ENCODE measurements around the gene APBB2.

The APBB2 gene

GRCh38 chr4:41146716-41147506 lies 67.4 kb downstream of the APBB2 start:
- no peak for TF ChIP-seq EZH2 (IDR thresholded peaks at IDR 0.05)
- no peak for TF ChIP-seq POLR2AphosphoS5 (IDR thresholded peaks at IDR 0.05; ENCODE audit: borderline replicate concordance, low read depth, low read length)
- TF ChIP-seq FOXP2 (optimal IDR thresholded peaks at IDR 0.05; ENCODE audit: control extremely low read depth, extremely low read length, insufficient read depth): no peak
- H3K27ac ChIP-seq: no peak overlapping the region
- H3K36me3 ChIP-seq (ENCODE audit: insufficient read depth, low read length): no peaks in the 10 kb centered on the region
- no peak for DNase-seq (ENCODE audit: low read depth, low spot score)
- no peaks in the 10 kb centered on the region for H3K9me3 ChIP-seq (ENCODE audit: low read depth, low read length)
- H3K9ac ChIP-seq (ENCODE audit: insufficient read length): no peak overlapping the region
- H3K4me3 ChIP-seq: no peak overlapping the region

GRCh38 chr4:41146196-41146595 lies 68.1 kb downstream of the APBB2 start:
- peaks cover under 1% of the 10 kb centered on the region; the same call in 1 of the 2 replicates for H3K36me3 ChIP-seq (ENCODE audit: insufficient read depth, low read length)
- DNase-seq (ENCODE audit: low read depth, low spot score): no peak
- H3K9me3 ChIP-seq (ENCODE audit: low read depth, low read length): no peaks in the 10 kb centered on the region
- no peak overlapping the region for H3K9ac ChIP-seq (ENCODE audit: insufficient read length)
- no peak overlapping the region for H3K27ac ChIP-seq
- no peak for TF ChIP-seq FOXP2 (optimal IDR thresholded peaks at IDR 0.05; ENCODE audit: control extremely low read depth, extremely low read length, insufficient read depth)
- no peak for TF ChIP-seq EZH2 (IDR thresholded peaks at IDR 0.05)
- TF ChIP-seq POLR2AphosphoS5 (IDR thresholded peaks at IDR 0.05; ENCODE audit: borderline replicate concordance, low read depth, low read length): no peak
- H3K4me3 ChIP-seq: no peak overlapping the region

- no peak for TF ChIP-seq POLR2AphosphoS5 (IDR thresholded peaks at IDR 0.05; ENCODE audit: borderline replicate concordance, low read depth, low read length)
- no peak for TF ChIP-seq FOXP2 (optimal IDR thresholded peaks at IDR 0.05; ENCODE audit: control extremely low read depth, extremely low read length, insufficient read depth)
- TF ChIP-seq EZH2 (IDR thresholded peaks at IDR 0.05): no peak
- H3K4me3 ChIP-seq: no peak overlapping the region
- no peaks in the 10 kb centered on the region for H3K9me3 ChIP-seq (ENCODE audit: low read depth, low read length)
- peaks cover 4% of the 10 kb centered on the region; the same call in 1 of the 2 replicates for H3K36me3 ChIP-seq (ENCODE audit: insufficient read depth, low read length)
- DNase-seq (ENCODE audit: low read depth, low spot score): no peak
- no peak overlapping the region for H3K9ac ChIP-seq (ENCODE audit: insufficient read length)
- H3K27ac ChIP-seq: no peak overlapping the region
These were observed 68.7 kb downstream of the APBB2 start for GRCh38 chr4:41145571-41146078.

- DNase-seq (ENCODE audit: low read depth, low spot score): no peak
- Histone ChIP-seq H3K36me3 (ENCODE audit: insufficient read depth, low read length) (peaks cover 4% of the 10 kb centered on the region; the same call in 1 of the 2 replicates), H3K27ac (no peak overlapping the region), H3K9ac (ENCODE audit: insufficient read length) (no peak overlapping the region), H3K9me3 (ENCODE audit: low read depth, low read length) (no peaks in the 10 kb centered on the region), H3K4me3 (no peak overlapping the region)
- no peak for TF ChIP-seq POLR2AphosphoS5 (IDR thresholded peaks at IDR 0.05; ENCODE audit: borderline replicate concordance, low read depth, low read length)
- TF ChIP-seq FOXP2 (optimal IDR thresholded peaks at IDR 0.05; ENCODE audit: control extremely low read depth, extremely low read length, insufficient read depth): no peak
- TF ChIP-seq EZH2 (IDR thresholded peaks at IDR 0.05): no peak
These were observed 69.5 kb downstream of the APBB2 start for GRCh38 chr4:41144812-41145211.

GRCh38 chr4:41144040-41144379 lies 70.3 kb downstream of the APBB2 start:
- no peaks in the 10 kb centered on the region for H3K9me3 ChIP-seq (ENCODE audit: low read depth, low read length)
- H3K9ac ChIP-seq (ENCODE audit: insufficient read length): no peak overlapping the region
- H3K27ac ChIP-seq: no peak overlapping the region
- H3K36me3 ChIP-seq (ENCODE audit: insufficient read depth, low read length): peaks cover 9% of the 10 kb centered on the region; the same call in 1 of the 2 replicates
- H3K4me3 ChIP-seq: peak overlapping the region; percentile 17; the same call in 1 of the 2 replicates
- no peak for DNase-seq (ENCODE audit: low read depth, low spot score)
- no peak for TF ChIP-seq FOXP2 (optimal IDR thresholded peaks at IDR 0.05; ENCODE audit: control extremely low read depth, extremely low read length, insufficient read depth)
- TF ChIP-seq POLR2AphosphoS5 (IDR thresholded peaks at IDR 0.05; ENCODE audit: borderline replicate concordance, low read depth, low read length): no peak
- no peak for TF ChIP-seq EZH2 (IDR thresholded peaks at IDR 0.05)

GRCh38 chr4:41143311-41144039 lies 70.9 kb downstream of the APBB2 start:
- H3K4me3 ChIP-seq: peak overlapping the region; percentile 17; the same call in 1 of the 2 replicates
- peaks cover 9% of the 10 kb centered on the region; the same call in 1 of the 2 replicates for H3K36me3 ChIP-seq (ENCODE audit: insufficient read depth, low read length)
- no peaks in the 10 kb centered on the region for H3K9me3 ChIP-seq (ENCODE audit: low read depth, low read length)
- TF ChIP-seq POLR2AphosphoS5 (IDR thresholded peaks at IDR 0.05; ENCODE audit: borderline replicate concordance, low read depth, low read length) (peak; percentile 66; the same call in 1 of the 2 replicates), FOXP2 (optimal IDR thresholded peaks at IDR 0.05; ENCODE audit: control extremely low read depth, extremely low read length, insufficient read depth) (no peak)
- H3K9ac ChIP-seq (ENCODE audit: insufficient read length): no peak overlapping the region
- DNase-seq (ENCODE audit: low read depth, low spot score): peak; percentile 95
- no peak overlapping the region for H3K27ac ChIP-seq

- no peak for TF ChIP-seq EZH2 (IDR thresholded peaks at IDR 0.05)
- no peak for TF ChIP-seq FOXP2 (optimal IDR thresholded peaks at IDR 0.05; ENCODE audit: control extremely low read depth, extremely low read length, insufficient read depth)
- Histone ChIP-seq H3K9ac (ENCODE audit: insufficient read length) (no peak overlapping the region), H3K27ac (no peak overlapping the region), H3K9me3 (ENCODE audit: low read depth, low read length) (no peaks in the 10 kb centered on the region), H3K4me3 (no peak overlapping the region), H3K36me3 (ENCODE audit: insufficient read depth, low read length) (peaks cover 9% of the 10 kb centered on the region; the same call in 1 of the 2 replicates)
- no peak for DNase-seq (ENCODE audit: low read depth, low spot score)
These were observed 71.7 kb downstream of the APBB2 start for GRCh38 chr4:41142376-41143310.
